HG02571 (cell line): ENCODE data around the gene EEF2K.
"Not testable (repeated sequence)": the region's sequence is repeated elsewhere in the genome, so short reads cannot be mapped to it uniquely, and the experiment has no call there.

Experiments
- ATAC-seq: cut with Tn5 transposase; IDR thresholded peaks from one replicate; pipeline ENCODE4 v1.9.1; 2021; ENCODE audit warnings: mild to moderate bottlenecking, moderate library complexity; ENCODE audit not compliant: unreplicated experiment

Gene EEF2K

DNA sequence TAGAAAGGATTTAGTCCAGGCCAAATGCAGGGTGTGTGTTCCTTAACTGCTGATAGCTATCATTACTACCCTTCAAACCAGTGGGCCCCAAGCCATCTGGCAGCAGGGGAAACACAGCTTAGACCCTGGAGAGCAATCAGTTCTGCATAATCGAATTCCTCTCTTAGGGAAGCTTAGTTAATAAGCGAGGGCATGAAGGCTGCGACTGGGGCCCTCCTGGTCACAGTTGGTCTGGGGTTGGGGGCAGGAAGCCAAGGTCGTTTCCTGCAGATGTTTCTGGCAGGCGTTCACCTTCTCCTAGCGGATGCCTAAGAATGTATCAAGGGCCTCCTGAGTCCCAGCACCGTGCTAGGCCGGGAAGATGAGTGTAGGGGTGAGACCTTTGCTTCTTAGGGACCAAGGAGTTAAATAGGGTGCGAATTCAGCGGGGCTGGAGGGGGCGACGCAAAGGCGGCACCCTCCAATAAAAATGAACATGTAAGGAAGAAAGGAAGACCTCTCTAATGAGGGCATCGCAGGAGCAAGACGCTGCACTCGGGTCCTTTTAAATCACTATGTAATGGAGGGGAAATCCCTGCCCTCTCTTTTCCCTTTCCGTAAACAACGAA is 16.5 kb upstream of the EEF2K start:
- ATAC-seq: no peak

DNA sequence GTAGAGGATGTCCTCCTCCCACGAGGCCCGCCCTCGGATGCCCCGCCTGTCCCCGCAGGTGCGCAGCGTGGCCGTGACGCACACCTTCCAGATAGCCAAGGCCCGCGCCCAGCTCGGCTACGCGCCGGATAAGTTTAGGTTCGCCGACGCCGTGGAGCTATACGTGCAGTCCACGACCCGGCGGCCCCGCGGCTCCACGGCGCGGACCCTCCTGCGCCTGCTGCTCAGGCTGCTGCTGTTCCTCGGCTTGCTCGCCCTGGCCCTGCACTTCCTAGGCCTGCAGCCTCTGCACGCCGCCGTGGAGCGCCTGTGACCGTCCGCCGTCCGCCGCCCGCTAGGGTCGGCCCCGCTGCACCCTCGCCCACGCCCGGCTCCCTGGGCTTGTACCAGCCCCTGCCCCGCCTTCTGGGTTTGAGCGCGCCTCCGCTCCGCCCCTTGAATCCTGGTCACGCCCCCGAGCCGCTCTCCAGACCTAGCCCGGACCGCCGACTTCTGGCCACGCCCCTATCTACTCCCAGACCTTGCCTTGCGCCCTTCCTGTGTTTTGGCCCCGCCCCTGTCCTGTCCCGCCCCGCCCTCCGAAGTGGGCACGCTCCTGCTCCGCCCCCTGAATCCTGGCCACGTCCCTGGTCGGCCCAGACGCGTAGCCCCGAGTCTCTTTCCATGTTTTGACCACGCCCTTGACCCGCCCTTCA is 15.8 kb upstream of the EEF2K start:
- peak; percentile 62 for ATAC-seq

DNA sequence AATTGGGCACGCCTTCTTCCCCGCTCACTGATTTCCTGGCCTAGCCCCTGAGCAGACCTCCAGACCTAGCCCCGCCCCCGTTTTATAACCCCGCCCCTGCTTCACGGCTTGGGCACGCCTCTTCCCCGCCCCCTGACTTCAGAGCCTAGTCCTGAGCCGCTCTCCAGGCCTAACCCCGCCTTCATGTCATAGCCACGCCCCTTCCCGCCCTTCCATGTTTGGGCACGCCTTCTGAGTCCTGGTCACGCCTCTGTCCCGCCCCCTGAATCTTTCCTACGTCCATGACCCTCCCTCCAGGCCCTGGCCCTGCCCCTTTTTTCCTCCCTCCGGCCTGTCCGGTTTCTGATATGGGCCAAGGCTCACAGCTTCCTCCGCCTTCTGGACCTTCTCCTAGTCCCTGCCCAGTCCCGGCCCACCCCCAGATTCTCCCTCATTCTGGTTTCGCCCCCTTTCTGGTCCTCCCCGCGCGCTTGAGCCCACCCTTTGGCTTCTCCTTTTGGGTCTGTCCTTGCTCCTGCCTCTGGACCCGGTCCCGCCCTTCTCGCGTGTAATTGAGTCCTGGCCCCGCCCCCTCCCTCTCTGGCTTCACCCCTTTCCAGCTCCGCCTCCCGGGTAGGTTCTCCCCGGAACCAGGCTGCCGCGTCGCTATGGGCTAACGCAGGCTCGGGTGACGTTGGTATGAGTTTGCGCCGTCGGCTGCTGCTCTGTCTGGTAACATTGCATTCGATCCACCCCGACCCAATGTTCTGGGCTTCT is 15.1 kb upstream of the EEF2K start:
- peak; percentile 41 for ATAC-seq

DNA sequence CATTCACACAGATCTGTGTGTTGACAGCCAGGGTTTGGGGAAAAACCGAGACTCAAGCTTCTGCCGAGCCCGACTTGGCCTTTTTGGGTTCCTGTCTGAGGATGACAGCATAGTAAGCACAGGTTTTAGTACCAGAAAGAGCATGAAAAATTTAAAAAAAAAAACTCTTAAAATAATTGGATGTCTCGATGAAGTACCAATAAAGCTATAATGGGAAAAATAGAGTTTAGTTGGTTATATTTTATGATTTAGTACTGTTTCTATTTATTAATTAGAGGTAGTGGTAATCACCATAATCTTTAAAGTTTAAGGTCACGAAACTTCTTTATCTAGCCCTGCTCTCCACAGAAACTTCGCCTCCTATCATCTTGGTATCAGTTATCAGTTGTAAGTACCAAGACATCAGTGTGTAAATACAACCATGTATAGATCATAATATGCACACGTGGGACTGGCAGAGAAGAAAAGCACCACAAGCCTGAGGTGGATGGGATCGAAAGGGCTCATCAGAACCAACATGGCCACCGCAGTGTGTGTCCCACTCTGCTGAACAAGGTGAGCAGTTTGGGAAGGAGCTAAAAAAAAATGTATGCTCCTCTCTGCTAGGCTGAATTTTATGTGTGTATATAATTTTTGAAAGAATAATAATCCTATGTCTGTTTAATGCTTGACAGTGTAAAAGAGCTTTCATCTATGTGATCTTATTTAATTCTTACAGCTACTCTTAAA is 14.4 kb upstream of the EEF2K start:
- ATAC-seq: no peak

DNA sequence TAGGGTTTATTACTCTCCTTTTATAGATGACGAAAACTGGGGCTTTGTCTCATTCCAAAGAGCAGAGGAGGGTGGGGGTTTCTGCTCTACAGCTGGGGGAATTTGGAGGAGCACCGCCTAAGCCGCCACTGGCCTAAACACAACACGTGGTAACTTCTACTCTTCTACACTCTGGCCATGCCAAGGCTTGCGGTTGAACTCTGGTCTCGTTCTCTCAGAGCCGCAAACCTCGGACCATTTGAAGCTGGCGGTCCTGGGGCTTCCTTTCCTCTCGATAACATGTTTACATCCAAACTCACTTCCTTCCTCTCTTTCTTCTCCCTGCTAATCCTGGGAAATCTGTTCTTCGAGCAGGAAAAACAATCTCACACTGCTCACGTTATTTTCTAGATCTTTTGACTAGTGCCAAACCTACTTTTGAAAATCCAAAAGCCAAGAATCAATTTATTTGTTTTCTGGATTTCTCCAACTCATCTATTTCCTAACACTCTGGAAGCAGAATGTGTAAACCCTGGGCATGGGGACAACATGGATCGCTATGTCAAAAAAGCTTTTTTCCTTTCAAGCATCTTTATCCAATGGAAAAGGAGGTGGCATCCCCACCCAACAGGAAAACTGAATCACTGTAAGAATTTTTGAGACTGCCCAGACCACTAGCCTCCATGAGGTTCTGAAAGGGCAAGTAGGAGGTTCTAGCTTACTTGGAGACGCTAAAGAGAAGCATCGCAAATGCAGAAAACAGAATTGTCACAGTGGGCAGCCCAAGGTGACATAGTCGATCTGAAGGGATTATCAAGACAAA is 13.6 kb upstream of the EEF2K start:
- no peak for ATAC-seq

DNA sequence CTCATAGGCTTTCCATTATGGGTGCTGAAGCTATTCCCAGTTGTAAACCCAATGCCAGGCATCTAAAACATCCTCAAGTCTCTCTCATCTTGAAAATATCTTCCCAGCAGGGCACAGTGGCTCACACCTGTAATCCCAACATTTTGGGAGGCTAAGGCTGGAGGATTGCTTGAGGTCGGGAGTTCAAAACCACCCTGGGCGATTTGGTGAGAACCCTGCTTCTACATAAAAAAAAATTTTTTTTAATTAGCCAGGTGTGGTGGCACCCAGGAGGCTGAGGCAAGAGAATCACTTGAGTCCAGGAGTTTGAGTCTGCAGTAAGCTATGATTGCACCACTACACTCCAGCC is 13.0 kb upstream of the EEF2K start:
- no peak for ATAC-seq

DNA sequence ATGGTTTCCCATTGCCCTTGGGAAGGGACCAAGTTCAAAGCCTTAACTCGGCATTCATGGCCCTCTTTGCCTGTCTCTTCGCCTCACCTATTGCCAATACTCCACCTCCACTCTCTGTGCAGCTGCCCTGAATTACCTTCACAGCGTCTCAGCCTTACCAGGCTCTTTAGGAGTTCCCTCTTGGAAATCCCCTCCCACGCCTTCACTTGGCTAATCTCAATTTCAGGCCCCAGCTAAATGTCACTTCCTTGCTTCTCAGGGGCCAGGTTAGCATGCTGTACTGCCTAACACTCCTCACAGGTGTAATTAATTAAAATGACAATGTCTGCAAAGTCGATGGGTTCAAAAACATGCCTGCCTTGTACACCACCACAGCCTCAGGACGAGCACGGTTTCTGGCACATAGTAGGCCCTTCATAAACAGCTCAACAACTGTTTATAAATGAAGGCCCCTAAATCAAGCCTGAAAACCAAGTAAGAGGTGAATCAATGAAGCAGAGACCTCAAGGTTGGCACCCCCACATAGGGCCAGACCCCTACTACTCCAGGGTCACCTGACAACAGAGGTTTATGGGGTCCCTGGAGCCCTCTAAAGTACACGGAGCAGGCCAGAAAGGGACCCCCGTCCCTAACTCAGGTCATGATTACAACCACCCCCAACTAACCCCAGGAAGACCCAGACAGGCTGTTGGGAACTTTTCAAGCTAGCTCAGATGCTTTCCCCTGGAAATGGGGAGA is 11.2 kb upstream of the EEF2K start:
- ATAC-seq: no peak

DNA sequence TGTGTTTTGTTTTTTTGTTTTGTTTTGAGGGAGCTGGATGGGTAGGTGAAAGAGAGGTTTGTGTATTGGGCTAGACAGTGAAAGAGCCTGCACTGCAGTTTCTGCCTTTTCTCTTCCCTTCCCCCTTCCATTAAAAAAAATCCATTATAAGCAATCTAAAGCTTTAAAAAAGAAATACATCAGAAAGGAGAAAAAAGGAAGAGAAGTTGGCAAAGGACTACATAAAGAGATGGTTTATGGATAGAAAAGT is 10.7 kb upstream of the EEF2K start:
- no peak for ATAC-seq

DNA sequence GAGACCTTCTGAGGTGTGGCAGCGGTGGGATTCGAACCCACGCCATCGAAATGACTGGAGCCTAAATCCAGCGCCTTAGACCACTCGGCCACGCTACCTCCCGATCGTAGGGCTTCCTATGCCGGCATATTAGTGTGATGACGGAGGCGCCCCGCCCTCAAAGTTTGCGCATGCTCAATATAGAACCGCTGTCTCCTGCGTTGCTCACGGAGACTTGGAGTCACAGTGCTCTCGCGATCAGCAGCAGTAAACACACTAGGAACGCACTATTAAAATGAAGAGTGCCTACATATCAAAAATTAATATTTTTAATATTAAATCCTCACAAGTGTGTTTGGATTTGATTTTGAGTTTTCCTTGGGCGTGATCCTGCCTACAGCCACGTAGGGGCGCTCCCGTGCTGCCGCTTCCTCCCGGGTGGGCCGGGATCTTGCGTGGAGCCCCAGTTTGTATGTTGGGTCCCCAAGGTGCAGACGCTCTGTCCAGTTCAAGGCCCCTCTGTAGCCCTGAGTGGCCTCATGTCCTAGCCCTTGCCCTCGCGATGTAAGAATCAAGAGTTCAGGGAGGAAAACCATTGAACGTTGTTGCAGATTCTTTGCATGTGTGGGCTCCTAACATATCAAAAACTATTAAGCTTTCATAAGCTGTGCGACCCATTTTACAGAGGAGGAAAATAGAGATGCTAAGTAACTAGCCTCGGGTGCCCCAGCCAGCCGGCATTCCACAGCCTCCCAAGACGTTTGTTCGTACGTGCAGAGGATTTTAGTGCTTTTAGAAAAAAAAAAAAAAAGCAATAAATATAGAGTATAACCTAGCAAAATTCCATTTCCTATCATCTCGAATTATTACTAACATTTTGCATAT is 10.2 kb upstream of the EEF2K start:
- peak; percentile 21 for ATAC-seq

DNA sequence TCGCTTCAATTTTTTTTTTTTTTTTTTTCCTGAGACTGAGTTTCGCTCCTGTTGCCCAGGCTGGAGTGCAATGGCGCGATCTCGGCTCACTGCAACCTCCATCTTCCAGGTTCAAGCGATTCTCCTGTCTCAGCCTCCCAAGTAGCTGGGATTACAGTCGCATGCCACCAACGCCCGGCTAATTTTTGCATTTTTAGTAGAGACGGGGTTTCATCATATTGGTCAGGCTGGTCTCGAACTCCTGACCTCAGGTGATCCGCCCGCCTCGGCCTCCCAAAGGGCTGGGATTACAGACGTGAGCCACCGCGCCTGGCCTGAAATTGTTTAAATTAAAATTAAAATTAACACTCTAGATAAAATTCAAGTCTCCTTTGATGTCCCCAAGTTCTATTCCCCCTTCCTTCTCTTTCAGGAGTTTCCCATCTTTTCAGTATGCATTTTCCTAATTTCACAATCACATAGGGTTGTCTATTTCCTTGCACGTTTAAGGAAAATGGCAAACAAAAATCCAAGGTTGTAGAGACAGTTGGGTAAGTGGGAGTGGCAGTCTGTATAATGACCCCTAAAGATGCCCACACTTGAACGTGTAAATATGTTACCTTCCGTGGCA is 9.4 kb upstream of the EEF2K start:
- not testable (repeated sequence) for ATAC-seq

DNA sequence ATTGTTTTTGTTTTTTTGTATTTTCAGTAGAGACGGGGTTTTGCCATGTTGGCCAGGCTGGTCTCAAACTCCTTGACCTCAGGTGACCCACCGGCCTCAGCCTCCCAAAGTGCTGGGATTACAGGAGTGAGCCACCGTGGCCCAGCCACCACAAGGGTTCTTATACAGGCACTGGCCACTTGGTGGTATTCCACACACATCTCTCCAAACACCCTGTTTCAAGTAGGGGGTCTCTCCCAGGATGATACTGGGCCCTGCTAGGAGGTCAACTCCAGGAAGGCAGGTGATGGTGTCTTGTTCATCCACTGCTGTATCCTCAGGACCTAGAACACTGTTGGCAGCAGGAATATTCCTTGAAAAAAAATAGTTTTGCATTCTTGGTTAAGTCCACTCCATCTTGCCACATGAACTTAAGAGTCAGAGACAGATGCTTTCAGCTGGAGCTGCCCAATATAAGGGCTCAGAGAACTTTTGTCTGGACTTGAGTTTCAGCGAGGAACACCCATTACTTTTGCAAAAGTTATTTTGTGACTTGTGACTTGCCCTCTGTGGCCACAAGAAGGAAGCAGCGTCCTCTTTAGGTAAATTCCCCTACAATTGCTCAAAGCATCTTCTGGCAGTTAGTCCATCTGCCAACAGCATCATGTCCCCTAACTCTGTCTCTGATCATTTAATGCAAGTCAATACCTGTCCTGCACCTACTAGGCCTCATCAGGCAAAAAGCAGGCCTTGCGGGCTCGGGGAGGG is 7.4 kb upstream of the EEF2K start:
- no peak for ATAC-seq

DNA sequence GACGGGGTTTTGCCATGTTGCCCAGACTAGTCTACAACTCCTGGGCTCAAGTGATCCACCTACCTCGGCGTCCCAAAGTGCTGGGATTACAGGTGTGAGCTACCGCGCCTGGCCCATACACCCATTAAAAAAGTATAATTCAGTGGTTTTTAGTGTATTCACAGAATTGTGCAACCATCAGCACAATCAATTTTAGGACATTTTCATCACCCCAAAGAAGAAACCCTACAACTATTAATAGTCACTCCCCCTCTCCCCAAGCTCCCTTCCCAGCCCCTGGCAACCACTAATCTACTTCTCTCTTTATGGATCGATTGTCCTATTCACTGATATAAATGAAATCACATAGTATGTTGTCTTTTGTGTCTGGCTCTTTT is 3.8 kb upstream of the EEF2K start:
- ATAC-seq: no peak

DNA sequence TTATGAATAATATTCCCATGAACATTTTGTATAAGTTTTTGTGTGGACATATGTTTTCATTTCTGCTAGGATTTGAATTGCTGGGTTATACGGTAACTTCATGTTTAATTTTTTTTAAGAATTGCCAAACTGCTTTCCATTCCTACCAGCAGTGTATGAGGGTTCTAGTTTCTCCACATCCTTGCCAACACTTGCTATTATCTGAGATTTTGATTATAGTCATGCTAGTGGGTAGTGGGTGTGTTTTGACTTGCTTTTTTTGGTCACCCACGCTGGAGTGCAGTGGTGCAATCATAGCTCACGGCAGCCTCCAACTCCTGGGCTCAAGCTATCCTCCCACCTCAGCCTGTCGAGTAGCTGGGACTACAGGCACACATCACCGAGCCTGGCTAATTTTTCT is 3.0 kb upstream of the EEF2K start:
- no peak for ATAC-seq

DNA sequence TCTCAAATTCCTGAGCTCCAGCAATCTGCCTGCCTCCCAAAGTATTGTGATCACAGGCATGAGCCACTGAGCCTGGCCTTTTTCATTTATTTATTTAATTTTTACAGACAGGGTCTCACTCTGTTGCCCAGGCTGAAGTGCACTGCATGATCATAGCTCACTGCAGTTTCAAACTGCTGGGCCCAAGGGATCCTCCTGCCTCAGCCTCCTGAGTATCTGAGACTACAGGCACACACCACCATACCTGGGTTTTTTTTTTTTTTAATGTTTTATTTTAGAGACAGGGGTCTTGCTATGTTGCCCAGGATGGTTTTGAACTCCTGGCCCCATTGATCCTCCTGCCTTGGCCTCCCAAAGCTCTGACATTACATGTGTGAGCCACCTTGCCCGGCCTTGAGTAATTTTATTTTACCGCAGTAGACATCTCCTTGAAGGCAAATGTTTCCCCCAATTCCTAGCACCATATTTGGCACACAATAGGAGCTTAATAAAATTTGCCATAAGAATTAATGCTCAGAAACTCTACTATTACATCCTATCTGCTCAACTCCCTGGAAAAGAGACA is 1.9 kb upstream of the EEF2K start:
- ATAC-seq: no peak

DNA sequence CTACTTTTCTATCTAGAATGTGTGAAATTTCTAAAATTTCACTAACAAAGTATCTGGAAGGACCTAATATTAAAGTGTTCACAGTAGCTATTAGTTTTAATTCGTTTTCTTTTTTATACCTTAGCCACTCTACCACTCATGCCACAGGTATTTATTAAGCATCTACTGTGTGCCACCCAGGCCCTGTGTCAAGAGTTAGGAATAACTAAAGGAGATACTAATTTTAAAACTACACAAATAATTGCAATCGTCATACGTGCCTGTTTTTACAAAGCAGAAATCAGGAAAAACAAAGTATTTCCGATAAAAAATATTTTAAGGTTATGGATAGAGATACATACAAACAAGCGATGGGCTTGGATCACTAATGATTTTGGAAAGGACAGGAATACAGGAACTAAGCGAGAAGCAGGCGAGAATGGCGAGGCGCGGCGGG is 483 bp upstream of the EEF2K start:
- ATAC-seq: no peak

DNA sequence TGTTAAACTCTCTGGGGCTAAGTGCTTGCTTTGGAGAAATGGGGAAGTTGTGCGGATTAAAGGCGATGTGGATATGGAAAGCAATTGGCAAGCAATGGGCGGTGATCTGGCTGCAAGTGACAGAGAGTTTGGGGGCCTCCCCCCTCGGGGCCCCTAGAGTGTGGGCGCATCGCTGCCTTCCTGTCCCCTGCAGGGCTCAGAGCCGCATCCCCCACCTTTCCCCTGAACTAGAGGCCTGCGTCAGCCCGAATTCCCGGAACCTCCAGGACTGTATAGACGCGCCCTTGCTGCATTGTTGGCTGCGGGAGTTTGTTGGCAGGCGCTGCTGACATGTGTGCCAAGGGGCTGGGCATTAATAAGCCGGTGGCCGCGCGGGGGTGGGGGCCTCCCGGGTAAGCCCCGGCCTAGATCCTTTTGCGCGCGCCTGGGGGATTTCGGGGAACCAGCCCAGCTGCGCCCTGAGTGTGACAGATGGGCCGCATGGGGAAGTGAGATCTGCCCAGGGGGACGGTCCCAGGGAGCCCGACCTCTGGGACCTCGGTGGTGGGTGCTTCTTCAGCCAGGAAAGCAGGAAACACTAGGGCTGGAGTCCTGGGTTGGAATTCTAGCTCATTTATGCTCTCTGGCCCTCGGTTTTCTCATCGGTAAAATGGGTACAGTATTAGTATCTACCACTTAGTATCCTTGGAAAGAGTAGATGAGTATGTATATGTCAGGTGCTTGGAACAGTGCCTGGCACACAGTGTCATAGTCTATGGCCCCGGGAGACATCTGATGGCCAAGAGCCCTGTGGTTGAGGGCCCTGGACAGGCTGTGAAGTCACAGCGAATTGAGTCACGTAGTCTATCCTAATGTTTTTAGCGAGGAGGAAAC is 1.0 kb downstream of the EEF2K start:
- ATAC-seq: peak; percentile 40

DNA sequence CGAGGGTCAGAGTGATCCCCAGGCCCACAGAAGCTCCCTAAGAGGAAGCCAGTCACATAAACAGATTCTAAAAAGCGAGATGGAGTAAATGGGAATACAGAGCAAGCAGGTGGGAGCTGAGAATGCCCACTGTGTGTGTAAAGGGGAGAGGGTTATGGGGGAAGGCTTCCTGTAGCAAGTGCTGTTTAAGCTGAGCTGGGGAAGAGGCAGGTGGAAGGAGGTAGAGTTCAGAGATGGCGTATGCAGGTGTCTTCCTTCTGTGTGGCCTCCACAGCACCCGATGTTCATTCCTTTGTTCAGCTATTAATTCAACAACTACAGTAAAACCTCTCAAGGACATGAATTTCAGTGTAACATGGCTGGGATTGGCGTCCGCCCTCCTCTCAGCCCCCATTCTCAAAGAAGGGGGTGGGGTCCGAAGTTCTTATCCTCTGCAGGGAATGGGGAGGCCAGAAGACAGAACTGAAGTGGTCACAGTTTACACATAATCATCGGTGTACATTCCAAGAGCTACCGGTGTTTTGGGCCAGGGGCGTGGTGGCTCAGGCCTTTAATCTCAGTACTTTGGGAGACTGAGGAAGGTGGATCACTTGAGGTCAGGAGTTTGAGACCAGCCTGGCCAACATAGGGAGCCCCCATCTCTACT is 1.8 kb downstream of the EEF2K start:
- ATAC-seq: no peak
